HG03571 (cell line): ENCODE measurements around the gene CRMP1.

Experiments used
- ATAC-seq: cut with Tn5 transposase; IDR thresholded peaks from one replicate; pipeline ENCODE4 v1.9.1; 2021; ENCODE audit not compliant: unreplicated experiment

Gene CRMP1

DNA sequence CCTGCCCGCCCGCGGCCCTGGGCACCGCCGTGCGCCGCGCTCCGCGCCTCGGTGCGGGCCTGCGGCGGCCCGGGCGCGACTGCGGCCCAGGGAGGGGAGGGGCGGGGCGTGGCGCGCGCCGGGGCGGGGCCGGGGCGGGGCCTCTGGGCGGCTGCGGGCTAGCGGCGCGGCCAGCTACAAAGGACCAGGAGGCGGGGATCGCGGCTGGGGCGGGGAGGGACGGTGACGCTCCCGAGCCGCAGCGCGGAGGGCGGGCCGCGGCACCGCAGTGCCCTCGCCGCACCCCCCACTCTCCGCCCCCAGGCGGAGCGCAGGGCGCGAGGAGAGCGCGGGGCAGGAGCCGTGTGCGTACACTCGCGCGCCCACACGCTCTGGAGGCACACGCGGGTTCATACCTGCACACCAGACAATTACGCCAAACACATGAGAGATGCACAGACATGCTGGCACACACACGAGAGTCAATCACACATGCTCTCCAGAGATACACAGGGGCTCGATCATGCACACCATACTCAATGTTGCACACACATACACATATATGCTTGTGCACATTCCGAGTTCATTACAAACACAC lies at the start of gene CRMP1:
TSS of gene CRMP1 (minus strand) at position 83 of the 577 bp plus-strand sequence. CDS start 117 bp downstream, outside the sequence.
- ATAC-seq: no peak

DNA sequence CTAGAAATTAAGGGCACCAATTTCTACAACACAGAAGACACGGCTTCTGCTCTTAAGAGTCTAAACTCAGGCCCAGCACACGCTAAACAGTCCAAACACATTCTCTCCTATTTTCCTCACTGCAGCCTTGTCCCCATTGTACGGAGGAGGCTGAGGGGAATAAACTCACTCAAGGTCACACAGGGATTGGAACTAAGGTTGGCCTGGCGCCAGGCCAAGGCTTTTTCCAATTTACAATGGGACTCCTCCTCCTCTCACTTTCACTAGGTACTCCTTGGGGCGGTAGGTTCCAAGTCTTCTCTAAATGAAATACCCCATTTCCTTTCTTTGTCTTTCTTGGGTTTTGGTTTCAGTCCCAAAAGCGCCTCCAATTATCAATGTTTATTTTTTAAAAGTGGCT lies 48.7 kb upstream of the CRMP1 start:
- no peak for ATAC-seq

DNA sequence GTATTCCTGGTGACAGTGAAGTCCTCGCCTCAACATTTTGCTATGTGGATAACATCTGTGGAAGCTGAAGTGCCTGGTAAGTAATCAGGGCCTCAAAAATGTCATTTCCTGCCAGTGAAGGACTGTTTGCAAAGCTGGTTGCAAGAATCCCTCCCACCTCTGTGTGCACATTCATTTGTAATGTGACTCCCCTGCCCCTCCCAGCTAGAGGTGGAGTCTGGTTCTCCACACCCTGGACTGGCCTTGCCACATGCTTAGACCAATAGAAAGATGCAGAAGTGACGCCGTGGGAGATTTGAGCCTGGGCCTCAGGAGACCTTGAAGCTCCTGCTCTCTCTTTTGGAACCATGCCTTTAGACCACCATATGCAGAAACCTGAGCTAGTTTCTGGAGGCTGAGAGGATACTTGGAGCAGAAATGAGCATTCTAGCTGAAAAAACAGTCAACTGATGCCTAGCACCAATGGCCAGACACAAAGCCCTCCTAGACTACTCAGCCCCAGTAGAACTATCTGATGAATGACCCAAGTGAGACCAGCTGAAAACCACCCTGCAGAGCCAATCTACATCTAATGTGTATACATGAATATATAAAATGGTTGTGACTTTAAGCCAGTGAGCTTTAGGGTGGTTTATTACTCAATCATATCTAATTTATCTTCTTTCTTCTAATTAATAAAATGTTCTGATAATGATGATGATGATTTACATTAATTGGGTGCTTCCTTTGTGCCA lies 47.8 kb upstream of the CRMP1 start:
- ATAC-seq: no peak

DNA sequence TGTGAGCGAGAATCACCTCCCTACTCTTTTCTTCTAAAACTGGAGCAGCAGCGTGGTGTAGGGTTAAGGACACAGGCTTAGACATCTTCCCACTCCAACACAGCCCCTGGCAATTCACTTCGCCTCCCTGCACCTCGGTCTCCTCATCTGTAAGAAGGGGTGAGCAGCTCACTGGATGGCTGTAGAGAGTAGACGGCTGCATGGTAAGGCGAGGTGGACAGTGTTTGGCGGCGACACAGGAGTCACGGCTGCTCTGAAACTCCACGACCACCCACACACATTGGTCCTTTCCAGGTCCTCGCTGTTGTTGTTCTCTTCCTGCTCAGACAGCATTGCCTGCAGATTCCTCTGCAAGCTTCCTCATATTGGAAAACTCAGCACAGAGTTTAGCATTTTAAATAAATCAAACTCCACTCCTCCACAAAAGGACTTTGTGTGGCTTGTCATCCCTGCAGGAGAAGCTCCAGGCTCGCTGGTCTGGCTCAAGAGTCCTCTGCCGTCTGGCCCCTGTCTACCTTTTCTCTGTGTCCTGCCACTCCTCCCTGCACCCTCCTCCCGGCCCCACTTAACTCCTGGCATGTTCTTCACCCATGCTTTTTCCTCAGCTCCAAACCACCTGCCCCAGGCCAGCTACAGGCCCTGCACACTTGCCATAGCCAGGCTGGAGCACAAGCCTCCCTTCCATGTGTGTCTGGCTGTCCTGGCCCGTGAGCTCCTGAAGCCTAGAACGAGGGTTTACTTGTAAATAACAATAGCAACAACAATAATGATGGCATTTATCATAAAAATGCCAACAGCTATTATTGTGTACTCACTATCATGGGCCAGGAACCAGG lies 41.3 kb upstream of the CRMP1 start:
- ATAC-seq: no peak

DNA sequence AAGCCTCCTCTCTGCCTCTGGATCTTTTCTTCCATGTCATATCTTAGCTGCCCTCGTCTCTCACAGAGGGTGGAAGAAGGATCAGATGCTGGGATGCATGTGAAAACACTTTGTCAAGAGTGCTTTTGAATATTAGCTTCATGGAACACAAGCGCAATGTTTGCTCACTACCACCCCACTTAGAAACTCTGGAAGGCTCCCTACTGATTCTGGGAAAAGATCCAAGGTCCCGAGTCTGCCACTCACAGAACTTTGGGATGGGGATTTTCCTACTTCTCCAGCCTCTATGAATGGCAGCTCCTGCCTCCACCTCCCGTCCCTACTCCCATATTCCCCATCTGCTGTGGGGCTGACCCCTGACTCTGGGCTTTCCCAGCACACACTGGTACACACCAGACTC lies 40.2 kb upstream of the CRMP1 start:
- no peak for ATAC-seq

DNA sequence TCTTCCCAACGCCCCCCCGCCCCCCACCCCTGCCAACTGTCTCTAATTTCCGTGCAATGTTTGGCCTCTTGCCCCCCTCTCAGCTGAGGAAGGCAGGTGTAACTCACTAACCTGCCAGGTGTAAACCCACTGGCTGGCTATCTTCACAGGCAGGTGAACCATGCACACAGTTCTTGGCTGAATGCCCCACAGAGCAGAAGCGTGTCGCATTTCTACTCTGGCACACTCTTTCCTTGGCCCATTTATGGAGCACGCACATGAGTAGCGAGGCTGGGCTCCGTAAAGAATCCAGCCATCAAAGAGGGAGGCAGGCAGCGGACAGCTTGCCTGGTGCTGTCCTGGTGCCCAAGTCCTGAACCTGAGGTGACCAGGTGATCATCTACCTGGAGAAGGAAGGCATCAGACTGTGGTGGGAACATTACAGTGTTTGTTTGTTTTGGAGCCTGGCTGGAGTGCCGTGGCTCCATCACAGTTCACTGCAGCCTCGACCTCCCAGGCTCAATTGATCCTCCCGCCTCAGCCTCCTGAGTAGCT lies 39.2 kb upstream of the CRMP1 start:
- ATAC-seq: no peak

DNA sequence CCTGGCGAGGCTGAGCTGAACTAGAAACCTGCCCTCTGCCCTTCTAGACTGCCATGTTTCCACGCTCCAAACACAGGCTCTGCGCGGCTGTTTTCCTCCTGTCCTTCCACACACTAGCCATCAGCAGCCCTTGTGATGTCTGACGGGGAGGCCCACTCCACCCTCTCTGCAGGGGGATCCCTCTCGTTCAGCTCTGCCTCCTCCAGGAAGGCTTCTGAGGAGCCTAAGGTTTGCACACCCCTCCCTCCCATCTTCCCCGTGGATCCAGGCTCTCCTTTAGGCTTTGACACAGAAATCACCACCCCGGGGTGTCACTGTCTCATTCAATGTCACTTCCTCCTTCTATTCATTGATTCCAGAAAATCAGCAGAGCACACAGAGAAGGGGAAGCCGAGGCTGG lies 38.6 kb upstream of the CRMP1 start:
- no peak for ATAC-seq

DNA sequence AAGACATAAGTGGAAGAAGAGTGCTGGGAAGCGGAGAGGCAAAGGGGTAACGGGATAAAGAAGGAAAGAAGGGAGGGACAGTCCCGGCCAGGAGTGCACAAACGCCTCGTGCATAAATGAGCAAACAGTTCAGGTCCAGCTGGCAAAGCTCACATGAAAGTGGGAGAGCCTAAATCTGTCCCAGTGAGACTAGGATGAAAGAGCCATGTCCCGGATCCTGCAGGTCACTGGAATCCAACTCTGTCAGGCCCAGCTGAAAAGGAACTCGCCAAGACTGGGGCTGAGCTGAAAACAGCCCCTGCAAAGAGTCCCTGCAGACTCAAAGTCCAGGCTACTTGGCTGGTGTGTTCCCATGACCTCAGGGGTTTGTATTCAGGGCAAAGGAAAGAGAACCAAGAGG lies 38.0 kb upstream of the CRMP1 start:
- ATAC-seq: no peak

DNA sequence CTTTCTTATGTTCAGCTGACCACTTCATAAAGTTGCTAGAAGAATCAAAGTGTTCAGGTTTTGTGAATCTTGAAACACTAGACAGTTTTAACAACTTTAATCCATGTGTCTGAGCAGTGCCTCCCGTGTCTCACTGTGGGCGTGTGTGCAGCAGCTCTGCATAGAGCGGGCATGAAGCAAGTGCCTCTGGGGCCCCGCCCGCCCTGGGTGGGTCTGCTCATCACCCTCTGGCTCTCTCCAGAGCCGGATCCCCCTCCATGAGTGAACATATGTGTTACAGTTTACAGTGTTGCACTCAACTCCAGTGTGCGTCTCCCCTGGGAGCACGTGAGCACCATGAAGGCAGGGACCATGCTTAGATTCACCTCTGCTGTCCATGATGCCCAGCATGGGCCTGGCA lies 37.6 kb upstream of the CRMP1 start:
- ATAC-seq: no peak

DNA sequence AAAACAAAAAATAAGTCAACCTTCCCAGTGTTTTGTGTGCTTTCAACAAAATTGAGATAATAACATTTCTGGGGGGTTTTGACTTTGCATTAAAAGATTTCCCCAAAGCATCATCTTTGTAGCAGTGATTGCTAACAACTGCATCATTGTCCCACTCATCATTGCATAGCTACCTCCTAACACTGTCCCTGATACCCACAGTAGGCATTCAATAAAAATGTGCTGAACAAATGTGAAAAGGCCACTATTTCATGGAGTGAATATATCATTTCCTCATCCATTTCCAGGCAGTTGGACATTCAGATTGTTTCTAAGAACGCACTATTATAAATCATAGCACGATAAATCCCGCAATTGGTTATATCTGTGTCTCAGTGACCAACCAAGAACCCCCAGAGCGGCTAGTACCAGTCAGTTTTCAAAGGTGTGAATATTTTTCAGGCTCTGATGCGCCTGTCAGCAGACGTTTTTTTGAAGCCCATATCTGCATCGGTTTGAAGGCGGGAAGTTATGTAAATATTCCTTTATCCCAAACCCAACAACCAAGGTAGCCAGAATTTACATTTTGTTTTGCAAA lies 36.0 kb upstream of the CRMP1 start:
- no peak for ATAC-seq

DNA sequence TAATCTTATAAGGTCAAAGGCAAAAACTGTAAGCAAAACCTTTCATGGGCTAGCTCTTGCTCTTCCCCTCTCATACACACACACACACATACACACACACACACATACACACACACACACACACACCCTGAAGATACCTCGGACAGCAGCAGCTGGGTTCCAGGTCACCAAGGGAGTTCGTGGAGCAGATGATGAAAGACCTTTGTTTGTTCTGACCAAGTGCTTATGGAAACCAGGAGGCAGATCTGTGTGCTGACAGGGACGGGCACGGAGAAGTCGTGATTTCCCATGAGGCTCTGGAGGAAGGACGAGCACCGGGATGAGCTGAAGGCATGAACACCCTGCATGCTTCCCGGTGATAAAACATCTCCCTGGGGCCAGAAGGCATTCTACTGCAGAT lies 35.4 kb upstream of the CRMP1 start:
- ATAC-seq: no peak

DNA sequence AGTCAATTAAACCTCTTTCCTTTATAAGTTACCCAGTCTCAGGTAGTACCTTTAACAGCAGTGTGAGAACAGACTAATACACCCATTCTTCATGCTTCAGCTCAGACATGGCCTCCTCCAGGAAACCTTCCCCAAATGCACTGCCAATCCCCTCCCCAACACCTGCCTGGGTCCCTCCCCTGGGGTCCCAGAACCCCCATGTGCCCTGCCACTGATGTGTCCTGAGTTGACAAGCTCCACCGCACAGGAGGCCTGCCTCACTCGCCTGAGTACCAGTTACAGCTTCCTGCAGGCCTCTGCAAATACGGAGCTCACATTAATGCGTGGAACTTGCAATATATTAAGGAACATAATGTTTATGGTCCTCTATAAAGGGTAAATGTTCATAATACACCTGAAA lies 34.9 kb upstream of the CRMP1 start:
- no peak for ATAC-seq

DNA sequence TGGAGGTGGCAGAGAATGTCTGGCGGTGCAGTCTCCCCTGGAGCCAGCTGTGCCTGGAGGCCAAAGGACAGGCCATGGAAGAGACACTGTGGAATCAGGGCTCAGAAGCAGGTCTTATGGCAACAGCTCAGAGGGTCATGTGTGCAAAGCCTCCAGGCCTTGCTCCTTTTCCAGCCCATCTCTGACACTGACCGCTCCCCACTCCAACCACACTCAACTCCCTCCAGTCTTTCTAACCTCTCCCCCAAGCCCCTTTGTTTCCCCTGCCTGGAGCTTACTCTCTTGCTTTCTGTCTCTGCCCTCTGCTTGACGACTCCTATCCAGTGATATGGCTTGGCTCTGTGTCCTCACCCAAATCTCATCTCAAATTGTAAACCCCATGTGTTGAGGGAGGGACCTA lies 34.2 kb upstream of the CRMP1 start:
- no peak for ATAC-seq

DNA sequence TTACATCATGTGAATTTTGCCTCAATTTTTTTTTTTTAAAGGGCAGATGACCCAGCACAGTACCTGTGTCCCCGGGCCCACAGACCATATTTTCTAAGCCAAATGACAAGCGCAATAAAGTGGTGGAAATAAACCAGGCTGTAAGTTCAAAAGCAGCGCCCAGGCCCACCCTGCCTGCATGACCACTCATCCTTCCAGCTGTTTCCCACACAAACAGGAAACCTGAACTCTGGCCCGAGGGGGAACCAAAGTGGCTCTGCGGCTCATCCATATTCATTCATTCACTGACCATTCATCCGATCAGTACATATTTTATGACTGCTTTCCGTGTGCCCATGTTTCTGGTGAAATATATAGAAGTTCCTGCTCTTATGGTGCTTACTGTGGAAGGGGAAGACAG lies 33.7 kb upstream of the CRMP1 start:
- ATAC-seq: no peak

DNA sequence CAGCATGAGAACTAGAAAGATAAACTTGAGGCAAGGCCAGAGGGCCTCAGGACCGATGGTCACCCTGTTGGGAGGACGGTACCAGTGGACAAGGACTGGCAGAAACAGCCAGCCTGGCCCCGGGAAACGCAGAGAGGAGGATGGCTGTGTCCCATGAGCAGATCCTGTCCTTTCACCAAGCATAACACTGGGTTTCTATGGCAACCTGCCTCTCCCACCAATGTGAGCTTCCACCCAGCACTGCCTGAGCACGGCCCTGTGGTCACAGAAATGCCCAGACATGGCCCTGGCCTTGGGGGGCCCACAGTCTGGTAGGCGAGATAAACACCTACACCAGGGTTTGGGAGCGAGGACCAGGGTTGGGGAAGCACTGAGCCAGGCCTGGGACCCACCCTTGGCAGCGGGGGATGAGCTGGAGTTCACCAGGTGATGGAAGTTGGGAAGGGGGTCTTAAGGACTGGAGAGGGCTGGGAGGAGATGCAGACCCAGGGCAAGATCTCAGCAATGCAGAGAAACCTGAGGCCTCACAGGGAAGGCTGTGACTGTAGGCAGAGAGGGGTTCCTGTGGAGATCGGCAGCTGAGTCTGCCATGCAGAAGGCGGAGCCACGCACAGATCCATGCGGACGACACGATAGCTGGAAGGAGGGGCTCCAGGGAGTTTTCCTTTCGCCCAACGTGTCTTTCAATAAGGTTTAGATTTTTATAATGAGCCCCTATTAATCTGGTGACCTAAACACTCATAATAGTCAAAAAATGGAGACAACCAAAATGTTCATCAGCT lies 32.7 kb upstream of the CRMP1 start:
- ATAC-seq: no peak

DNA sequence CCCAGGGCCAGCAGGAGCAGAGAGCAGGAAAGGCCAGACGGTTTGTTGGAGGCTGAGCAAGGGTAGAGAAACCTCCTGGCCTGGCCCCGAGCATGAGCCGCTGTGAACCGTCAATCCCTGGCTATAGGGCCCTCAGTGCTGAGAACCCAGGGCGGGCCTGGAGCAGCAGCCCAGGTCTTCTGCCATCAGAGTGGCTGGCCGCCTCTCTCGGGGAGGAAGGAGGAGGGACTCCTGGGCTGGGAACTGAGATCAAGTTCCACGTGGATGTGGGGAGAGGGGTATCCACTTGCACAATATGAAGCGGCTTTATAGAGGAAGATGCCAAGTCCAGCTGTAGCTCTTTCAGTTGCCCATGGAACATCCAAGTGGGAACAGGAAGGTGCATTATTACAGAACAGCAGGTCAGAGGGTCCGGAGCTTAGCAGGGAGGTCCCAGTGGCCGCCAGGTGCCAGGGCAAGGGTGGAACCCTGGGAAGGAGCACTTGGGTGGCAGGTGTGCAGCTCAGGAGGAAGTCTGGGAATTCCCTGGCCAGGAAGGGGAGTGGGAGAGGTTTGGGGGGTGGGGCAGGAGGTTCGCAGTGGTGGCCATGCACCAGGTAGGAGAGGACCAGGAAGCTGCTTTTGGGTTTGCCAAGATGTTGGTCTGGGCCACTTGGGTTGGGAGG lies 31.7 kb upstream of the CRMP1 start:
- ATAC-seq: no peak

DNA sequence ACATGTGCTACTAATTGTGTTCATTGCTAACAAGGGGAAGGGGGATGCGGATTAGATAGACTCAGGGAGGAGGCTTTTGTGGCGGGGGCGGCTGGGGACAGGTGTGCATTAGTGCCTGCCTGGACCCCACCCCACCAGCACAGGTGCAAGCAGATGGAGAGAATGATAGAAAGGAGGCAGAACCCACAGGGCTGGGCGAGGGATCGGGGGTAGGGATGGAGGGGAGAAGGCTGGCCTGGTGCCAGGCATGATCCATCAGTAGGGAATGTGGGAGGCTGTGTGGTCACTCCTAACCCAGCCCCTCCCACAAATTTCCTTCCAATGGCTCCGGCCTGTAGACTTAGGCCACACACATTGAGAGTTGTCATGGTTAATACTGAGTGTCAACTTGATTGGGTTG lies 30.5 kb upstream of the CRMP1 start:
- ATAC-seq: no peak

DNA sequence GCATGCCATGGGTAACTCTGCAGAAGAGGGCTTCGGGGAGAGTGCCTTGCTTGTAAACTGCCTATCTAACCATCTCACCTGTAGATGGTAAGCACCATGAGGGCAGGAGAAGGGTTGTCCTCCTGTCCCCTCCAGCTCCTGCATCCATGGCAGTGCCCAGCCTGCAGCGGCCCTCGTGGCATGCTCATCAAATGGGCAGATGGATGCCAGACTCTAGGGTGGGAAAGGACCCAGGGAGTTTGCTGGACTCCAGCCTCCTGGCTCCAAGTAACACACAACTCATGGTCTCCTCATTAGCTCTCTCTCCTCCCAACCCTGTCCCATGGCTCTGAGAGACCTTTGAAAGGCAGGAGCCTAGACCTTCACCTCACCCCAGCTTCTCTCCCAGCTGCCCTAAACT lies 29.7 kb upstream of the CRMP1 start:
- no peak for ATAC-seq

DNA sequence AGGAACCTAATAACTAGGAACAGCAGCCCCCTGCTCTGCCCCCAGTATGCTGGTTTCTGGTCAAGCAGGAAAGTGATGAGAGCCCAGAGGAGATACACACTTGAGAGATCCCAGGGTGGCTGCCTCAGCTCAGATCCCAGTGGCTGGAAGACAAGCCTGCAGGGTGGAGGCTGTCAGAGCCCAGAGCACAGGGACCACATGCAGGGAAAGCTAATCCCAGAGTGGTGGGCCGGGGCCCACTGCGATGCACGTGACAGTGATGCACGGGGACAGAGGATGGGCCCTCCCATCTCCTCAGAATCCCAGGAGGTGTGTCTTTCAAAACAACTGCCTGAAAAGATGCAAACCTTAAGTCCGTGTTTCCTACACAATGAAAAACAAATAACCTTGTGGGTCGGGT lies 29.1 kb upstream of the CRMP1 start:
- no peak for ATAC-seq
